GM12878 (cell line): ENCODE data around the gene UST. TPM values are rescaled to one million over a fixed set of nuclear protein-coding genes. Genes with fewer than 3 reads are reported as not detected.

Experiments used
- ATAC-seq: fragments of 200-7000 bp; cut with Tn5 transposase; 3 replicates; pipeline ENCODE4 v1.9.1; 2020; ENCODE audit warnings: mild to moderate bottlenecking, moderate library complexity
- BruUV-seq: library from RNA; stranded (reverse); fragments of 400-500 nt; replicated peaks from 2 replicates; lab custom pipeline; 2021; lab: Mats Ljungman, UMichigan
- CTCF ChIA-PET: fragments of 300-600 bp; sonication (Branson Sonifier 250); formaldehyde crosslinking; extraction: SDS; loops from one replicate; lab custom pipeline; 2021; ENCODE audit warnings: inconsistent platforms; lab: Yijun Ruan, JAX
- POLR2A ChIA-PET: fragments of 350-600 bp; formaldehyde crosslinking; extraction: SDS; loops from one replicate; lab custom pipeline; 2021; ENCODE audit warnings: inconsistent platforms; lab: Charles Lee
- RAD21 ChIA-PET: fragments of 300-600 bp; sonication (Branson Sonifier 250); formaldehyde crosslinking; loops from one replicate; lab custom pipeline; 2023; ENCODE audit warnings: antibody characterized with exemption; ENCODE audit not compliant: unreplicated experiment; lab: Charles Lee
- SMC1A ChIA-PET: fragments of 300-600 bp; sonication (Branson Sonifier 250); formaldehyde crosslinking; loops from one replicate; lab custom pipeline; 2023; ENCODE audit not compliant: unreplicated experiment, uncharacterized antibody; lab: Charles Lee
- DNase-seq: peaks from one replicate; pipeline ENCODE4 v3.0.0-alpha.2; 2011; ENCODE audit warnings: low read depth, low spot score
- FAIRE-seq: peaks from 3 replicates; lab custom pipeline; 2011; peaks lifted over from hg19 to GRCh38; lab: Jason Lieb, UNC
- H2AFZ ChIP-seq: 2 replicates; pipeline ENCODE4 v1.6.0; 2011; ENCODE audit warnings: low read depth, low read length, control low read depth; ENCODE audit not compliant: control insufficient read depth
- H3K27ac ChIP-seq: 2 replicates; pipeline ENCODE4 v1.5.1; 2011; ENCODE audit warnings: control low read depth; ENCODE audit not compliant: control insufficient read depth, insufficient read depth
- H3K27me3 ChIP-seq, 2 experiments: replicated peaks in 1 of 2; 2 replicates each; pipeline versions ENCODE4 v1.6.0 to v1.6.1; 2011; ENCODE audit warnings: low read length in 1 of 2; ENCODE audit not compliant: control insufficient read depth in 2 of 2, insufficient read depth in 2 of 2
- H3K36me3 ChIP-seq, 2 experiments: 2 replicates each; pipeline ENCODE4 v1.5.1; 2011; ENCODE audit warnings: low read length in 1 of 2; ENCODE audit not compliant: control insufficient read depth in 2 of 2, insufficient read depth in 2 of 2
- H3K4me1 ChIP-seq: 2 replicates; pipeline ENCODE4 v1.6.1; 2011; ENCODE audit warnings: mild to moderate bottlenecking, low read length, moderate library complexity, mixed read lengths; ENCODE audit not compliant: control insufficient read depth, insufficient read depth
- H3K4me2 ChIP-seq: 2 replicates; pipeline ENCODE4 v1.6.0; 2011; ENCODE audit warnings: control low read depth; ENCODE audit not compliant: control insufficient read depth, insufficient read depth
- H3K4me3 ChIP-seq: fragments of 200-600 bp; sonication (generic); 2 replicates; pipeline ENCODE4 v1.5.1; 2016
- H3K79me2 ChIP-seq: 2 replicates; pipeline ENCODE4 v1.6.0; 2011; ENCODE audit warnings: low read length; ENCODE audit not compliant: control insufficient read depth, insufficient read depth
- H3K9ac ChIP-seq: 2 replicates; pipeline ENCODE4 v1.8.0; 2011; ENCODE audit warnings: low read length, control low read depth, mixed read lengths; ENCODE audit not compliant: control insufficient read depth, insufficient read depth
- H3K9me3 ChIP-seq: replicated peaks from 3 replicates; pipeline ENCODE4 v1.5.1; 2011; ENCODE audit warnings: mild to moderate bottlenecking, low read length; ENCODE audit not compliant: control insufficient read depth, insufficient read depth
- H4K20me1 ChIP-seq: 2 replicates; pipeline ENCODE4 v1.6.0; 2011; ENCODE audit not compliant: control insufficient read depth, insufficient read depth
- BACH1 ChIP-seq: fragments of 450-650 bp; IDR thresholded peaks from 2 replicates; pipeline ENCODE4 v1.6.1; 2017; ENCODE audit warnings: mild to moderate bottlenecking, borderline replicate concordance
- CHD4 ChIP-seq: fragments of 200-600 bp; sonication (generic); IDR thresholded peaks from 2 replicates; pipeline ENCODE4 v1.6.1; 2016; ENCODE audit warnings: mild to moderate bottlenecking
- ESRRA ChIP-seq: IDR thresholded peaks from 2 replicates; pipeline ENCODE4 v1.6.1; 2012; ENCODE audit warnings: mild to moderate bottlenecking, low read length, improper control_type of control experiment
- JUND ChIP-seq: IDR thresholded peaks from 2 replicates; pipeline ENCODE4 v1.6.1; 2012; ENCODE audit warnings: low read depth, mild to moderate bottlenecking, low read length, improper control_type of control experiment, moderate library complexity
- MYB ChIP-seq: fragments of 150-350 bp; IDR thresholded peaks from 2 replicates; pipeline ENCODE4 v1.6.1; 2014; ENCODE audit warnings: mild to moderate bottlenecking, low read depth, low read length, borderline replicate concordance
- NRF1 ChIP-seq: conservative IDR thresholded peaks from 2 replicates; pipeline ENCODE4 v1.6.1; 2011; ENCODE audit warnings: mild to moderate bottlenecking, low read depth, low read length, improper control_type of control experiment
- RFX5 ChIP-seq: IDR thresholded peaks from 2 replicates; pipeline ENCODE4 v1.6.1; 2011; ENCODE audit warnings: low read depth, low read length, improper control_type of control experiment
- SIN3A ChIP-seq: IDR thresholded peaks from 2 replicates; pipeline ENCODE4 v1.6.1; 2012; ENCODE audit warnings: low read depth, low read length, improper control_type of control experiment
- SMAD1 ChIP-seq: fragments of 450-650 bp; IDR thresholded peaks from 2 replicates; pipeline ENCODE4 v1.6.1; 2018; ENCODE audit warnings: mild to moderate bottlenecking, low read depth; ENCODE audit not compliant: partially characterized antibody
- SRF ChIP-seq, 2 experiments: IDR thresholded peaks; 2 replicates each; pipeline ENCODE4 v1.6.1; 2011; ENCODE audit warnings: low read depth in 2 of 2, low read length in 2 of 2, mild to moderate bottlenecking in 1 of 2, moderate library complexity in 1 of 2
- TARDBP ChIP-seq: IDR thresholded peaks from 2 replicates; pipeline ENCODE4 v1.6.1; 2016; ENCODE audit warnings: borderline replicate concordance
- WGBS: methylation state at CpG from one replicate; pipeline ENCODE4 v1.1.6; 2016; ENCODE audit warnings: low lambda C conversion rate; ENCODE audit not compliant: insufficient replicate concordance, insufficient coverage; ENCODE audit errors: missing lambda C conversion rate; 5-methylcytosine and 5-hydroxymethylcytosine counted together
- in situ Hi-C: fragments of 300-500 bp; cut with MboI; formaldehyde crosslinking; loops from 9 replicates; pipeline ENCODE4 v1.14.3; 2018; ENCODE audit warnings: mixed read lengths
- intact Hi-C: fragments of 100-400 bp; cut with micrococcal nuclease; formaldehyde crosslinking; loops from one replicate; pipeline ENCODE4 v1.14.2; 2022; ENCODE audit not compliant: unreplicated experiment
- polyA plus RNA-seq, 11 experiments: library from polyadenylated mRNA; depleted of rRNA in 4 of 11; unstranded in 6 of 11; stranded (reverse) in 5 of 11; fragments of >200 nt; fragmentation: Nextera tagmentation in 4 of 11; fragmentation: Illumina TruSeq in 1 of 11; extraction: Ambion mirVana in 4 of 11; extraction: Trizol in 1 of 11; gene quantifications; 1 replicate in 1 of 11; 2 replicates in 10 of 11; pipeline versions ENCODE4 v1.2.1 to v1.2.3, GENCODE V29; 2011 to 2016; ENCODE audit warnings: inconsistent platforms in 2 of 11, missing spikeins in 2 of 11, low read depth in 1 of 11
- total RNA-seq, 4 experiments: library from RNA; depleted of rRNA in 3 of 4; stranded (reverse); fragments of >200 nt in 3 of 4; fragmentation: Illumina TruSeq in 1 of 4; extraction: Trizol in 1 of 4; gene quantifications; 2 replicates each; pipeline versions ENCODE4 v1.2.1 to v1.2.3, GENCODE V29; 2013 to 2021
- TF ChIP-seq, protein P1 (sequence below): fragments of 450-650 bp; IDR thresholded peaks from 2 replicates; pipeline ENCODE4 v1.6.1; 2016; ENCODE audit warnings: mild to moderate bottlenecking
- TF ChIP-seq, protein P2 (sequence below): IDR thresholded peaks from 2 replicates; pipeline ENCODE4 v1.6.1; 2011; ENCODE audit warnings: low read depth, low read length, improper control_type of control experiment, borderline replicate concordance
- TF ChIP-seq, protein P3 (sequence below): fragments of 450-650 bp; IDR thresholded peaks from 2 replicates; pipeline ENCODE4 v1.6.1; 2018; ENCODE audit warnings: borderline replicate concordance, mild to moderate bottlenecking; ENCODE audit not compliant: partially characterized antibody
- TF ChIP-seq, protein P4 (sequence below): IDR thresholded peaks from 2 replicates; pipeline ENCODE4 v1.6.1; 2012; ENCODE audit warnings: mild to moderate bottlenecking, low read depth, low read length

Gene UST
- total and polyA plus RNA-seq, 10 of the 15 experiments (the other 5 are each of a cell fraction or from before 2014, with no cell fraction given), result 0.74 to 43.3 (median 2.2) TPM

DNA sequence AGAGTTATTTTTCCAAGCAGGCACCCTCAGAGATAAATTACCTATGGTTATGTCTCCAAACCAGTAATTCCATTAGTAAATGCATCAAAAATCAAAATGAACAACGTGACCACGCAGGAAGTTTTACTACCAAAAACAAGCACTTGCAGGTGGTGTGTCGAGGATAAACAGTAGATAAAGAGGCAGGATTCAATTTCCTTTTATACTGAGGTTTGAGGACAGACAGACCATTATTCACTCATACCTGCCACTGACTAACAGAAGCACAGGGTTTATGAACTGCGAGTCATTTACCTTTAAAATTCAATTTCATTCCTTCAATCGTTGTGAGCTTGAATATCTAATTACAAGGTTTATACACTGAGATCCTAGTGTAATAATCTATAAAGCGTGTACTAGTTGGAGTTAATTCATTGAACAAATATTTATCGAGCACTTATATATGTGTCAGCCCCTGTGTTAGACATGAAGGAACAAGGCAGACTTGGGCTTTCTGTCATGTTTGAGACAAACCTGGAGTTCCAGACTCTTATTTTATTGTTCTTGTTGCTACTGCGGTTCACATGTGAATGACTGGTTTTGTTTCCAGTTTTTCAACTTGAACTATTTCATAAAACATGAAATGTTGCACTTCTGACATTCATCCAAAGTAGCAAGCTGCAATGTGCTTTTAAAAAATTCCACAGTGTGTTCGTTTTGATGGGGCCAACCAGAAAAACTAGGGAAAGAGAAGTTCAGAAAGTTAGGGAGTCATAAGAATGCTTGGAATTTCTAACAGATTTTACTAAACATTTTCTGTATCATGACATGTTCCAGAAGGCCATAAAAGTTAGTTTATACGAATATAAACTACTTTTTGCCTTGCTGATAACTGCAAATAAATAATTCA, 205.6 kb downstream of the UST start:
- SMC1A ChIA-PET, result no interaction called here
- 40% methylated on average over 10 of the region's 10 CpGs for WGBS
- FAIRE-seq (no peak), ATAC-seq (no peak), DNase-seq (no peak)
- H3K9me3 ChIP-seq, result peaks cover 3% of the 10 kb centered on the region; the same call in 2 of the 3 replicates
- RAD21 ChIA-PET, result interaction anchor here (0.6 to 1.5 kb wide), 2 partner anchors 73 to 479 kb away, joined by 3 to 4 read pairs; no protein-coding TSS in a partner anchor
- H3K4me1 ChIP-seq, result no peaks in the 10 kb centered on the region
- CTCF ChIA-PET, result interaction anchor here (1.4 kb wide), 1 partner anchor 374 kb away, joined by 6 read pairs; no protein-coding TSS in a partner anchor
- no peak overlapping the region for H2AFZ ChIP-seq
- in situ Hi-C loops (loop anchor here (5.0 kb wide), 1 partner anchor 375 kb away; no protein-coding TSS in a partner anchor), intact Hi-C loops (no loop called here)
- H3K79me2 ChIP-seq, result no peaks in the 10 kb centered on the region
- H3K4me3 ChIP-seq, result no peak overlapping the region
- H3K4me2 ChIP-seq, result no peak overlapping the region
- H3K27ac ChIP-seq, result no peak overlapping the region
- H3K36me3 ChIP-seq, result no peaks in the 10 kb centered on the region
- no peaks in the 10 kb centered on the region for H4K20me1 ChIP-seq
- no peak overlapping the region for H3K9ac ChIP-seq
- BruUV-seq, result no TSS peak
- H3K27me3 ChIP-seq, result no peaks in the 10 kb centered on the region
- POLR2A ChIA-PET, result no interaction called here
- TF ChIP-seq NRF1 (no peak), TARDBP (no peak), MYB (no peak), RFX5 (no peak), SRF (IDR thresholded peaks at IDR 0.05; ENCODE audit: low read depth in 2 of 2, low read length in 2 of 2) (no peak), JUND (no peak), SIN3A (no peak), CHD4 (no peak), ESRRA (no peak), BACH1 (no peak), SMAD1 (no peak)
- TF ChIP-seq, protein P1, sequence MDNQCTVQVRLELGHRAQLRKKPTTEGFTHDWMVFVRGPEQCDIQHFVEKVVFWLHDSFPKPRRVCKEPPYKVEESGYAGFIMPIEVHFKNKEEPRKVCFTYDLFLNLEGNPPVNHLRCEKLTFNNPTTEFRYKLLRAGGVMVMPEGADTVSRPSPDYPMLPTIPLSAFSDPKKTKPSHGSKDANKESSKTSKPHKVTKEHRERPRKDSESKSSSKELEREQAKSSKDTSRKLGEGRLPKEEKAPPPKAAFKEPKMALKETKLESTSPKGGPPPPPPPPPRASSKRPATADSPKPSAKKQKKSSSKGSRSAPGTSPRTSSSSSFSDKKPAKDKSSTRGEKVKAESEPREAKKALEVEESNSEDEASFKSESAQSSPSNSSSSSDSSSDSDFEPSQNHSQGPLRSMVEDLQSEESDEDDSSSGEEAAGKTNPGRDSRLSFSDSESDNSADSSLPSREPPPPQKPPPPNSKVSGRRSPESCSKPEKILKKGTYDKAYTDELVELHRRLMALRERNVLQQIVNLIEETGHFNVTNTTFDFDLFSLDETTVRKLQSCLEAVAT, result no peak
- TF ChIP-seq, protein P2, sequence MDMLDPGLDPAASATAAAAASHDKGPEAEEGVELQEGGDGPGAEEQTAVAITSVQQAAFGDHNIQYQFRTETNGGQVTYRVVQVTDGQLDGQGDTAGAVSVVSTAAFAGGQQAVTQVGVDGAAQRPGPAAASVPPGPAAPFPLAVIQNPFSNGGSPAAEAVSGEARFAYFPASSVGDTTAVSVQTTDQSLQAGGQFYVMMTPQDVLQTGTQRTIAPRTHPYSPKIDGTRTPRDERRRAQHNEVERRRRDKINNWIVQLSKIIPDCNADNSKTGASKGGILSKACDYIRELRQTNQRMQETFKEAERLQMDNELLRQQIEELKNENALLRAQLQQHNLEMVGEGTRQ, result no peak
- TF ChIP-seq, protein P3, sequence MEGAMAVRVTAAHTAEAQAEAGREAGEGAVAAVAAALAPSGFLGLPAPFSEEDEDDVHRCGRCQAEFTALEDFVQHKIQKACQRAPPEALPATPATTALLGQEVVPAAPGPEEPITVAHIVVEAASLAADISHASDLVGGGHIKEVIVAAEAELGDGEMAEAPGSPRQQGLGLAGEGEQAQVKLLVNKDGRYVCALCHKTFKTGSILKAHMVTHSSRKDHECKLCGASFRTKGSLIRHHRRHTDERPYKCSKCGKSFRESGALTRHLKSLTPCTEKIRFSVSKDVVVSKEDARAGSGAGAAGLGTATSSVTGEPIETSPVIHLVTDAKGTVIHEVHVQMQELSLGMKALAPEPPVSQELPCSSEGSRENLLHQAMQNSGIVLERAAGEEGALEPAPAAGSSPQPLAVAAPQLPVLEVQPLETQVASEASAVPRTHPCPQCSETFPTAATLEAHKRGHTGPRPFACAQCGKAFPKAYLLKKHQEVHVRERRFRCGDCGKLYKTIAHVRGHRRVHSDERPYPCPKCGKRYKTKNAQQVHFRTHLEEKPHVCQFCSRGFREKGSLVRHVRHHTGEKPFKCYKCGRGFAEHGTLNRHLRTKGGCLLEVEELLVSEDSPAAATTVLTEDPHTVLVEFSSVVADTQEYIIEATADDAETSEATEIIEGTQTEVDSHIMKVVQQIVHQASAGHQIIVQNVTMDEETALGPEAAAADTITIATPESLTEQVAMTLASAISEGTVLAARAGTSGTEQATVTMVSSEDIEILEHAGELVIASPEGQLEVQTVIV, result no peak
- TF ChIP-seq, protein P4, sequence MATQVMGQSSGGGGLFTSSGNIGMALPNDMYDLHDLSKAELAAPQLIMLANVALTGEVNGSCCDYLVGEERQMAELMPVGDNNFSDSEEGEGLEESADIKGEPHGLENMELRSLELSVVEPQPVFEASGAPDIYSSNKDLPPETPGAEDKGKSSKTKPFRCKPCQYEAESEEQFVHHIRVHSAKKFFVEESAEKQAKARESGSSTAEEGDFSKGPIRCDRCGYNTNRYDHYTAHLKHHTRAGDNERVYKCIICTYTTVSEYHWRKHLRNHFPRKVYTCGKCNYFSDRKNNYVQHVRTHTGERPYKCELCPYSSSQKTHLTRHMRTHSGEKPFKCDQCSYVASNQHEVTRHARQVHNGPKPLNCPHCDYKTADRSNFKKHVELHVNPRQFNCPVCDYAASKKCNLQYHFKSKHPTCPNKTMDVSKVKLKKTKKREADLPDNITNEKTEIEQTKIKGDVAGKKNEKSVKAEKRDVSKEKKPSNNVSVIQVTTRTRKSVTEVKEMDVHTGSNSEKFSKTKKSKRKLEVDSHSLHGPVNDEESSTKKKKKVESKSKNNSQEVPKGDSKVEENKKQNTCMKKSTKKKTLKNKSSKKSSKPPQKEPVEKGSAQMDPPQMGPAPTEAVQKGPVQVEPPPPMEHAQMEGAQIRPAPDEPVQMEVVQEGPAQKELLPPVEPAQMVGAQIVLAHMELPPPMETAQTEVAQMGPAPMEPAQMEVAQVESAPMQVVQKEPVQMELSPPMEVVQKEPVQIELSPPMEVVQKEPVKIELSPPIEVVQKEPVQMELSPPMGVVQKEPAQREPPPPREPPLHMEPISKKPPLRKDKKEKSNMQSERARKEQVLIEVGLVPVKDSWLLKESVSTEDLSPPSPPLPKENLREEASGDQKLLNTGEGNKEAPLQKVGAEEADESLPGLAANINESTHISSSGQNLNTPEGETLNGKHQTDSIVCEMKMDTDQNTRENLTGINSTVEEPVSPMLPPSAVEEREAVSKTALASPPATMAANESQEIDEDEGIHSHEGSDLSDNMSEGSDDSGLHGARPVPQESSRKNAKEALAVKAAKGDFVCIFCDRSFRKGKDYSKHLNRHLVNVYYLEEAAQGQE, result no peak
